Panc1 (cell line): ENCODE measurements around the gene LAMB2. TPM values are rescaled to one million over a fixed set of nuclear protein-coding genes. Genes with fewer than 3 reads are reported as not detected.

ENCODE experiments used
- ATAC-seq: fragments of 200-7000 bp; cut with Tn5 transposase; 2 replicates; pipeline ENCODE4 v1.9.1; 2020; ENCODE audit warnings: mild to moderate bottlenecking, moderate library complexity
- BruUV-seq: library from RNA; stranded (reverse); fragments of 400-500 nt; replicated peaks from 2 replicates; lab custom pipeline; 2021; lab: Mats Ljungman, UMichigan
- CTCF ChIA-PET: fragments of 300-600 bp; sonication (Branson Sonifier 250); formaldehyde crosslinking; loops from one replicate; lab custom pipeline; 2022; ENCODE audit warnings: antibody characterized with exemption; lab: Charles Lee
- POLR2A ChIA-PET: fragments of 300-600 bp; sonication (Branson Sonifier 250); formaldehyde crosslinking; loops from one replicate; lab custom pipeline; 2022; ENCODE audit warnings: antibody characterized with exemption; lab: Charles Lee
- DNase-seq: peaks from one replicate; pipeline ENCODE4 v3.0.0-alpha.2; 2010; ENCODE audit warnings: low read depth, low spot score
- H3K27ac ChIP-seq: 2 replicates; pipeline ENCODE4 v1.5.1; 2011; ENCODE audit warnings: mild to moderate bottlenecking, low read length, inconsistent platforms
- H3K27me3 ChIP-seq: fragments of 200-500 bp; sonication (Bioruptor generic); 2 replicates; pipeline ENCODE4 v1.6.0; 2014; ENCODE audit warnings: low read length, inconsistent platforms; ENCODE audit not compliant: control insufficient read depth, insufficient read depth
- H3K36me3 ChIP-seq: fragments of 200-500 bp; sonication (Bioruptor generic); 2 replicates; pipeline ENCODE4 v1.5.1; 2014; ENCODE audit warnings: inconsistent platforms, mild to moderate bottlenecking, low read length, moderate library complexity; ENCODE audit not compliant: control insufficient read depth, insufficient read depth
- H3K4me1 ChIP-seq: 2 replicates; pipeline ENCODE4 v1.5.1; 2011; ENCODE audit warnings: inconsistent platforms, mild to moderate bottlenecking, low read length, moderate library complexity; ENCODE audit not compliant: control insufficient read depth, insufficient read depth
- H3K4me3 ChIP-seq, 2 experiments: 2 replicates each; pipeline ENCODE4 v1.5.1; 2011 to 2012; ENCODE audit warnings: low read depth in 2 of 2, low read length in 2 of 2, mild to moderate bottlenecking in 2 of 2, inconsistent platforms in 1 of 2, moderate library complexity in 1 of 2
- H3K9me3 ChIP-seq: fragments of 200-500 bp; sonication (Bioruptor generic); 2 replicates; pipeline ENCODE4 v1.5.1; 2014; ENCODE audit warnings: low read depth, mild to moderate bottlenecking, inconsistent platforms, low read length, moderate library complexity; ENCODE audit not compliant: control insufficient read depth, insufficient read depth
- POLR2AphosphoS5 ChIP-seq: IDR thresholded peaks from 2 replicates; pipeline ENCODE4 v1.6.1; 2012; ENCODE audit warnings: mild to moderate bottlenecking, low read depth, low read length, moderate library complexity
- SIN3A ChIP-seq: IDR thresholded peaks from 2 replicates; pipeline ENCODE4 v1.6.1; 2012; ENCODE audit warnings: low read depth, mild to moderate bottlenecking, low read length, moderate library complexity, borderline replicate concordance; ENCODE audit not compliant: insufficient read depth
- TCF7L2 ChIP-seq: IDR thresholded peaks from 2 replicates; pipeline ENCODE4 v1.6.1; 2011; ENCODE audit warnings: mild to moderate bottlenecking, low read depth, low read length, inconsistent platforms
- in situ Hi-C: cut with HindIII; loops from 2 replicates; pipeline ENCODE4 v1.10.0; 2016; ENCODE audit warnings: low sequenced_read_pairs, low pct_unique_long_range_greater_than_20kb
- intact Hi-C: fragments of 100-400 bp; cut with micrococcal nuclease; formaldehyde crosslinking; loops from one replicate; pipeline ENCODE4 v1.10.0; 2022; ENCODE audit not compliant: unreplicated experiment
- total RNA-seq: library from RNA; stranded (reverse); gene quantifications from one replicate; pipeline ENCODE4 v1.2.1, GENCODE V29; 2021; ENCODE audit not compliant: unreplicated experiment
- TF ChIP-seq, protein P1 (sequence below): fragments of 450-650 bp; IDR thresholded peaks from 2 replicates; pipeline ENCODE4 v1.5.1; 2017; ENCODE audit warnings: mild to moderate bottlenecking
- TF ChIP-seq, protein P2 (sequence below), 2 experiments: IDR thresholded peaks; 2 replicates each; pipeline ENCODE4 v1.6.1; 2011 to 2012; ENCODE audit warnings: low read depth in 2 of 2, control low read depth in 1 of 2, low read length in 1 of 2, mild to moderate bottlenecking in 1 of 2, moderate library complexity in 1 of 2; ENCODE audit not compliant: insufficient read depth in 1 of 2

LAMB2 gene
- total RNA-seq, 1 experiment from 2014 or later = 189 TPM

DNA sequence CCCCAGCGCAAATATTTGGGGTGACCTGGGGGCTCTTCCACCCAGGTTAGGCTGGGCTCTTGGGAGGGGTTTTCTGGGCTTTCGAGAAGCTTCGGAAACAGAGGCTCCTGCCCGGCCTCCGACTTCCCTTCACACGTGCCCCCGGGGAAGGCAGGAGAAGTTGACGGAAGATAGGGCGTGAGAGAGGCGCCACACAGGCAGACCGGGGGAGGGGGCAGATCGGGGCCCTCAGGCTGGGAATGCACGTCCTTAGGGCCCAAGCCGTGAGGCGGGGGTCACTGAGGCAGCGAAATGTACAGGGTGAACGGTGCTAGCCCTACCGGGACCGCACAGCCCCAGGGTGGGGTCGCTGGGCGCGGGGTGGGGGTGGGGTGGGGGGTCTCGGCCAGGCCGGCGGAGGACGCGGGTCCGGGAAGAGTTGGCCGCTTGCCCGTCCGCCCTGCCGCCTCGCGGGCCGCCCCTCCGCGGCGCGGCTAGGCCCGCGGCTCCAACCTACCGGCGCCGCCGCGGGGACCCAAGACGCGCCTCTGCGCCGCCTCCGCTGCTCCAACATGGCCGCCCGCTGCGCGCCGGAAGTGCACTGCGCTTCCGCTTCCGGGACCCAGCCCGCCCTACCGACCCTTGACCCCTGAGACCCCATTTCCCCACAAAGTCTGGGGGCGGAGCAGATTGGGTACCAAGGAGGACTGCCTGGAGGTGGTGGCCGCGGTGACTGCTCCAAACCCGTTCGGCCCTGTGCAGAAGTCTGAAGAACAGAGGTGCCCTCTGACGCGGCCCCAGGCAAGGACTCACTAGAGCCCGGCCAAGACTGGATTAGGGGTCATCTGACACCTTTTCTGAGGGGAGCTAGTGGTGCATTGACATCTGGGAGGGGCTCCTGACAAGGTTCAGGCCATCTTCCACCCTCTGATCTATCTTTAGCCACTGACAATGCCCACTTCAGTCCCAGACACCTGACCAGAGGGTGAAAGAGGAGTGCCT lies 33.2 kb upstream of the LAMB2 start, which contains the start of gene CCDC71:
Gene CCDC71 (minus strand): TSS at position 561 of the 981 bp plus-strand sequence. CDS start 2,123 bp downstream, outside the sequence.
- in situ Hi-C loops = no loop called here
- TF ChIP-seq, protein P1, sequence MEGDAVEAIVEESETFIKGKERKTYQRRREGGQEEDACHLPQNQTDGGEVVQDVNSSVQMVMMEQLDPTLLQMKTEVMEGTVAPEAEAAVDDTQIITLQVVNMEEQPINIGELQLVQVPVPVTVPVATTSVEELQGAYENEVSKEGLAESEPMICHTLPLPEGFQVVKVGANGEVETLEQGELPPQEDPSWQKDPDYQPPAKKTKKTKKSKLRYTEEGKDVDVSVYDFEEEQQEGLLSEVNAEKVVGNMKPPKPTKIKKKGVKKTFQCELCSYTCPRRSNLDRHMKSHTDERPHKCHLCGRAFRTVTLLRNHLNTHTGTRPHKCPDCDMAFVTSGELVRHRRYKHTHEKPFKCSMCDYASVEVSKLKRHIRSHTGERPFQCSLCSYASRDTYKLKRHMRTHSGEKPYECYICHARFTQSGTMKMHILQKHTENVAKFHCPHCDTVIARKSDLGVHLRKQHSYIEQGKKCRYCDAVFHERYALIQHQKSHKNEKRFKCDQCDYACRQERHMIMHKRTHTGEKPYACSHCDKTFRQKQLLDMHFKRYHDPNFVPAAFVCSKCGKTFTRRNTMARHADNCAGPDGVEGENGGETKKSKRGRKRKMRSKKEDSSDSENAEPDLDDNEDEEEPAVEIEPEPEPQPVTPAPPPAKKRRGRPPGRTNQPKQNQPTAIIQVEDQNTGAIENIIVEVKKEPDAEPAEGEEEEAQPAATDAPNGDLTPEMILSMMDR = no peak
- TF ChIP-seq, protein P2, sequence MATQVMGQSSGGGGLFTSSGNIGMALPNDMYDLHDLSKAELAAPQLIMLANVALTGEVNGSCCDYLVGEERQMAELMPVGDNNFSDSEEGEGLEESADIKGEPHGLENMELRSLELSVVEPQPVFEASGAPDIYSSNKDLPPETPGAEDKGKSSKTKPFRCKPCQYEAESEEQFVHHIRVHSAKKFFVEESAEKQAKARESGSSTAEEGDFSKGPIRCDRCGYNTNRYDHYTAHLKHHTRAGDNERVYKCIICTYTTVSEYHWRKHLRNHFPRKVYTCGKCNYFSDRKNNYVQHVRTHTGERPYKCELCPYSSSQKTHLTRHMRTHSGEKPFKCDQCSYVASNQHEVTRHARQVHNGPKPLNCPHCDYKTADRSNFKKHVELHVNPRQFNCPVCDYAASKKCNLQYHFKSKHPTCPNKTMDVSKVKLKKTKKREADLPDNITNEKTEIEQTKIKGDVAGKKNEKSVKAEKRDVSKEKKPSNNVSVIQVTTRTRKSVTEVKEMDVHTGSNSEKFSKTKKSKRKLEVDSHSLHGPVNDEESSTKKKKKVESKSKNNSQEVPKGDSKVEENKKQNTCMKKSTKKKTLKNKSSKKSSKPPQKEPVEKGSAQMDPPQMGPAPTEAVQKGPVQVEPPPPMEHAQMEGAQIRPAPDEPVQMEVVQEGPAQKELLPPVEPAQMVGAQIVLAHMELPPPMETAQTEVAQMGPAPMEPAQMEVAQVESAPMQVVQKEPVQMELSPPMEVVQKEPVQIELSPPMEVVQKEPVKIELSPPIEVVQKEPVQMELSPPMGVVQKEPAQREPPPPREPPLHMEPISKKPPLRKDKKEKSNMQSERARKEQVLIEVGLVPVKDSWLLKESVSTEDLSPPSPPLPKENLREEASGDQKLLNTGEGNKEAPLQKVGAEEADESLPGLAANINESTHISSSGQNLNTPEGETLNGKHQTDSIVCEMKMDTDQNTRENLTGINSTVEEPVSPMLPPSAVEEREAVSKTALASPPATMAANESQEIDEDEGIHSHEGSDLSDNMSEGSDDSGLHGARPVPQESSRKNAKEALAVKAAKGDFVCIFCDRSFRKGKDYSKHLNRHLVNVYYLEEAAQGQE (IDR thresholded peaks at IDR 0.05; ENCODE audit: insufficient read depth in 1 of 2, low read depth in 2 of 2, low read length in 1 of 2) = no peak
- TF ChIP-seq SIN3A (no peak), TCF7L2 (no peak), POLR2AphosphoS5 (no peak; the same call in 1 of the 2 replicates)
- POLR2A ChIA-PET = no interaction called here
- H3K9me3 ChIP-seq = peaks cover 3% of the 10 kb centered on the region; the same call in 1 of the 2 replicates
- BruUV-seq = no TSS peak
- peaks cover 8% of the 10 kb centered on the region; the same call in 1 of the 2 replicates for H3K36me3 ChIP-seq
- CTCF ChIA-PET = no interaction called here
- peak within 1 kb of the TSS; percentile 95 for H3K27ac ChIP-seq
- H3K27me3 ChIP-seq = no peaks in the 10 kb centered on the region
- peak within 1 kb of the TSS; percentile 77 to 84 for H3K4me3 ChIP-seq
- peak; percentile 84 for ATAC-seq
- DNase-seq = no peak
- no peaks in the 10 kb centered on the region; the same call in 1 of the 2 replicates for H3K4me1 ChIP-seq
- intact Hi-C loops = no loop called here

GRCh38 chr3:49164983-49165720 lies 32.3 kb upstream of the LAMB2 start:
- TF ChIP-seq, protein P1 = no peak
- TF ChIP-seq POLR2AphosphoS5 (no peak), TCF7L2 (no peak), SIN3A (no peak)
- TF ChIP-seq, protein P2 (IDR thresholded peaks at IDR 0.05; ENCODE audit: insufficient read depth in 1 of 2, low read depth in 2 of 2, low read length in 1 of 2) = no peak
- intact Hi-C loops (no loop called here), in situ Hi-C loops (no loop called here)
- Histone ChIP-seq H3K27ac (peak overlapping the region; percentile 82), H3K27me3 (no peaks in the 10 kb centered on the region), H3K9me3 (peaks cover 3% of the 10 kb centered on the region; the same call in 1 of the 2 replicates), H3K4me1 (no peaks in the 10 kb centered on the region), H3K4me3 (peak overlapping the region; percentile 77 to 84), H3K36me3 (peaks cover 8% of the 10 kb centered on the region; the same call in 1 of the 2 replicates)
- no TSS peak for BruUV-seq
- DNase-seq (no peak), ATAC-seq (no peak)
- POLR2A ChIA-PET = interaction anchor here (0.6 kb wide), 1 partner anchor 300 kb away, joined by 4 read pairs; no protein-coding TSS in a partner anchor
- CTCF ChIA-PET = interaction anchor here (0.6 kb wide), 1 partner anchor 321 kb away, joined by 3 read pairs; no protein-coding TSS in a partner anchor
